ENCODE measurements around the gene PFKFB1. TPM values are rescaled to one million over a fixed set of nuclear protein-coding genes. Genes with fewer than 3 reads are reported as not detected.

The PFKFB1 gene
- total RNA-seq, 5 donors from 2014 or later (not counting 1 experiment from before 2014, with no cell fraction given): 0.18 to 1.4 (median 0.61) TPM

GRCh38 chrX:54950730-54951375, 43.1 kb downstream of the PFKFB1 start:
- DNase-seq: no peak
- Histone ChIP-seq H3K36me3 (ENCODE audit: control insufficient read depth in 2 of 2, extremely low read depth in 1 of 2, insufficient read depth in 1 of 2, low read length in 1 of 2) (no peaks in the 10 kb centered on the region), H3K4me3 (ENCODE audit: control insufficient read depth in 1 of 2, extremely low read depth in 1 of 2, low read length in 1 of 2) (no peak overlapping the region), H3K27ac (ENCODE audit: low read length) (no peak overlapping the region), H3K9me3 (no peaks in the 10 kb centered on the region), H3K27me3 (replicated peaks in 1 of 2; ENCODE audit: control insufficient read depth in 2 of 2, extremely low read depth in 1 of 2, insufficient read depth in 2 of 2, low read length in 1 of 2) (no peaks in the 10 kb centered on the region), H3K4me1 (ENCODE audit: control insufficient read depth in 1 of 2, extremely low read depth in 1 of 2, insufficient read depth in 2 of 2, low read length in 2 of 2) (no peaks in the 10 kb centered on the region)
- no peak for ATAC-seq (replicated peaks in 1 of 4)
- no peak overlapping the region for H3K4me3 Mint-ChIP-seq
- H3K36me3 Mint-ChIP-seq: no peaks in the 10 kb centered on the region
- H3K9me3 Mint-ChIP-seq: no peaks in the 10 kb centered on the region
- H3K4me1 Mint-ChIP-seq: no peaks in the 10 kb centered on the region
- CTCF ChIA-PET: no interaction called here
- WGBS (ENCODE audit: insufficient coverage): 93% methylated on average over 3 of the region's 8 CpGs
- peaks cover 0 to 9% of the 10 kb centered on the region in 2 donors for H3K27me3 Mint-ChIP-seq
- no peak overlapping the region for H3K27ac Mint-ChIP-seq
- POLR2A ChIA-PET: no interaction called here

DNA sequence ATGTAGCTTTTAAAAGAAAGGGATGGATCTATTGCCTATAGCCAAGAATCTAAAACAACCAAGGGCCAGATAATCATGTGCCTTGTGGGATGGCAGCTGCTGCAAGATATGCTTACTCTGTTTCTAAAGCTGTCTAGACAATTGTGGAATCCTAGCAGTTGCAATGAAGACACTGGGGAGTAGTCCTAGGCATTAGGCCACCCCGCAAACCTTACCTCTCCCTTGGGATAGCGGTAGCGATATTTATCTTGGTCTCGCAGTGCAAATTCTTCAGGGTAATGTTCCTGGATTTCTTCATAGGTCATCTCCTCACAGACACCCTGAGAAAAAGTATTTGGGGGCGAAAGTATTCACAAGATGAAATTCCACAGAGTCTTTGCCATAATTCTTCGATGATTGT, 48.8 kb downstream of the PFKFB1 start:
- no peaks in the 10 kb centered on the region for H3K4me1 ChIP-seq (ENCODE audit: control insufficient read depth in 1 of 2, extremely low read depth in 1 of 2, insufficient read depth in 2 of 2, low read length in 2 of 2)
- Mint-ChIP-seq H3K36me3 (no peaks in the 10 kb centered on the region), H3K27ac (no peak overlapping the region), H3K27me3 (peaks cover 0 to 10% of the 10 kb centered on the region in 2 donors), H3K4me1 (no peaks in the 10 kb centered on the region), H3K4me3 (no peak overlapping the region), H3K9me3 (no peaks in the 10 kb centered on the region)
- 94% methylated on average over 3 of the region's 6 CpGs for WGBS (ENCODE audit: insufficient coverage)
- no peaks in the 10 kb centered on the region for H3K36me3 ChIP-seq (ENCODE audit: control insufficient read depth in 2 of 2, extremely low read depth in 1 of 2, insufficient read depth in 1 of 2, low read length in 1 of 2)
- H3K27ac ChIP-seq (ENCODE audit: low read length): no peak overlapping the region
- H3K4me3 ChIP-seq (ENCODE audit: control insufficient read depth in 1 of 2, extremely low read depth in 1 of 2, low read length in 1 of 2): no peak overlapping the region
- DNase-seq: no peak
- no peak for ATAC-seq (replicated peaks in 1 of 4)
- H3K9me3 ChIP-seq: no peaks in the 10 kb centered on the region
- CTCF ChIA-PET: no interaction called here
- POLR2A ChIA-PET: no interaction called here
- no peaks in the 10 kb centered on the region for H3K27me3 ChIP-seq (replicated peaks in 1 of 2; ENCODE audit: control insufficient read depth in 2 of 2, extremely low read depth in 1 of 2, insufficient read depth in 2 of 2, low read length in 1 of 2)

DNA sequence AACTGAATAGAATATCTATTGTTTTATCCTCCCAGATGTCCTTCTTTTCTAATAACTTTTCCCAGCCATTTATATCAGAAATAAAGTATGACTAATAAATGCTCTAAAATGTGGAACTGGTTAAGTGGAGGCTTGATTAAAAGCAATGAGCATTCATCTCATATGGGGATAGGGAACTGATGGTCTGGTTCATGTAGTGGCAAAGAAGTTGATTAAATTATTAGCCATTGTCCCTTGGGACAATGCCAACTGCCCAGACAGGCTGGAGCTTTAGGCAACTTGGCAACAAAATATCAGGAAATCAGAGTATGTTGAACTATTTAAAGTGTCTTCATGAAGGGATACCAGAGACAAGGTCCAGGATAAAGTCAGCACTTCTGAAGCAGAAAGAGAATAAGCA, 49.2 kb downstream of the PFKFB1 start:
- no peaks in the 10 kb centered on the region for H3K36me3 ChIP-seq (ENCODE audit: control insufficient read depth in 2 of 2, extremely low read depth in 1 of 2, insufficient read depth in 1 of 2, low read length in 1 of 2)
- POLR2A ChIA-PET: no interaction called here
- H3K9me3 Mint-ChIP-seq: no peaks in the 10 kb centered on the region
- DNase-seq (no peak), ATAC-seq (replicated peaks in 1 of 4) (no peak)
- no peaks in the 10 kb centered on the region for H3K4me1 ChIP-seq (ENCODE audit: control insufficient read depth in 1 of 2, extremely low read depth in 1 of 2, insufficient read depth in 2 of 2, low read length in 2 of 2)
- no peaks in the 10 kb centered on the region for H3K4me1 Mint-ChIP-seq
- CTCF ChIA-PET: interaction anchor here in 1 of 2 donors (0.7 kb wide), 1 partner anchor 64 kb away, joined by 3 read pairs; no protein-coding TSS in a partner anchor
- H3K27me3 Mint-ChIP-seq: peaks cover 0 to 10% of the 10 kb centered on the region in 2 donors
- H3K9me3 ChIP-seq: no peaks in the 10 kb centered on the region
- H3K4me3 Mint-ChIP-seq: no peak overlapping the region
- no peak overlapping the region for H3K27ac ChIP-seq (ENCODE audit: low read length)
- no peaks in the 10 kb centered on the region for H3K36me3 Mint-ChIP-seq
- no peak overlapping the region for H3K4me3 ChIP-seq (ENCODE audit: control insufficient read depth in 1 of 2, extremely low read depth in 1 of 2, low read length in 1 of 2)
- no peak overlapping the region for H3K27ac Mint-ChIP-seq
- H3K27me3 ChIP-seq (replicated peaks in 1 of 2; ENCODE audit: control insufficient read depth in 2 of 2, extremely low read depth in 1 of 2, insufficient read depth in 2 of 2, low read length in 1 of 2): no peaks in the 10 kb centered on the region

GRCh38 chrX:54937416-54937815, 56.6 kb downstream of the PFKFB1 start:
- H3K36me3 ChIP-seq (ENCODE audit: control insufficient read depth in 2 of 2, extremely low read depth in 1 of 2, insufficient read depth in 1 of 2, low read length in 1 of 2): no peaks in the 10 kb centered on the region
- 87% methylated on average over 3 of the region's 4 CpGs for WGBS (ENCODE audit: insufficient coverage)
- Mint-ChIP-seq H3K4me3 (no peak overlapping the region), H3K27ac (no peak overlapping the region), H3K36me3 (no peaks in the 10 kb centered on the region), H3K9me3 (no peaks in the 10 kb centered on the region), H3K27me3 (peaks cover 0 to 3% of the 10 kb centered on the region in 2 donors), H3K4me1 (no peaks in the 10 kb centered on the region)
- ChIA-PET POLR2A (no interaction called here), CTCF (interaction anchor here in 1 of 2 donors (0.6 kb wide), 1 partner anchor 642 kb away, joined by 3 read pairs; no protein-coding TSS in a partner anchor)
- no peaks in the 10 kb centered on the region for H3K4me1 ChIP-seq (ENCODE audit: control insufficient read depth in 1 of 2, extremely low read depth in 1 of 2, insufficient read depth in 2 of 2, low read length in 2 of 2)
- no peak overlapping the region for H3K4me3 ChIP-seq (ENCODE audit: control insufficient read depth in 1 of 2, extremely low read depth in 1 of 2, low read length in 1 of 2)
- DNase-seq (no peak), ATAC-seq (replicated peaks in 1 of 4) (no peak)
- peaks cover 0 to 2% of the 10 kb centered on the region in 2 experiments for H3K27me3 ChIP-seq (replicated peaks in 1 of 2; ENCODE audit: control insufficient read depth in 2 of 2, extremely low read depth in 1 of 2, insufficient read depth in 2 of 2, low read length in 1 of 2)
- H3K27ac ChIP-seq (ENCODE audit: low read length): no peak overlapping the region
- no peaks in the 10 kb centered on the region for H3K9me3 ChIP-seq

DNA sequence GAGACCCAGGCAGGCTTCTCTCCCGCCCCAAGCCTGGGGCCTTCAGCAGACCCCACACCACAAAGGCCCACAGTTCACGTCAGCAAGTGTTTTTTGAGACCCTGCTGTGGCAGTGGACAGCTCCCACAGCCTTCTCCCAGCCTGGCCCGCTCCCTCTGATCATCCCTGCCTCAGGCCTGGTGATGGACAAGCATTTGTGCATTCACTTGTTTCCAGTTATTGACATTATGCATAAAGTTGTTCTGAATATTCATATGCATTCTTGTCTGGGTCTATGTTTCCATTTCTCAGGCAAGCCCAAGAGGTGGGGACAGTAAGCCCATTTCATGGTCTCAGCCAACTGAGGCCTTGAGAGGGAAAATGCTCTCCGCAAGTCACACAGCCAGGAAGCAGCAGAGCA, 58.7 kb downstream of the PFKFB1 start:
- Mint-ChIP-seq H3K4me3 (no peak overlapping the region), H3K9me3 (no peaks in the 10 kb centered on the region), H3K36me3 (no peaks in the 10 kb centered on the region), H3K27me3 (peaks cover 0 to 3% of the 10 kb centered on the region in 2 donors), H3K4me1 (no peaks in the 10 kb centered on the region), H3K27ac (no peak overlapping the region)
- DNase-seq (no peak), ATAC-seq (replicated peaks in 1 of 4) (no peak)
- no peak overlapping the region for H3K4me3 ChIP-seq (ENCODE audit: control insufficient read depth in 1 of 2, extremely low read depth in 1 of 2, low read length in 1 of 2)
- no peaks in the 10 kb centered on the region for H3K4me1 ChIP-seq (ENCODE audit: control insufficient read depth in 1 of 2, extremely low read depth in 1 of 2, insufficient read depth in 2 of 2, low read length in 2 of 2)
- POLR2A ChIA-PET: no interaction called here
- WGBS (ENCODE audit: insufficient coverage): no CpG with 5 or more reads among the region's 4 CpGs
- CTCF ChIA-PET: no interaction called here
- H3K36me3 ChIP-seq (ENCODE audit: control insufficient read depth in 2 of 2, extremely low read depth in 1 of 2, insufficient read depth in 1 of 2, low read length in 1 of 2): no peaks in the 10 kb centered on the region
- no peaks in the 10 kb centered on the region for H3K9me3 ChIP-seq
- no peak overlapping the region for H3K27ac ChIP-seq (ENCODE audit: low read length)
- H3K27me3 ChIP-seq (replicated peaks in 1 of 2; ENCODE audit: control insufficient read depth in 2 of 2, extremely low read depth in 1 of 2, insufficient read depth in 2 of 2, low read length in 1 of 2): peaks cover 0 to 2% of the 10 kb centered on the region in 2 experiments

DNA sequence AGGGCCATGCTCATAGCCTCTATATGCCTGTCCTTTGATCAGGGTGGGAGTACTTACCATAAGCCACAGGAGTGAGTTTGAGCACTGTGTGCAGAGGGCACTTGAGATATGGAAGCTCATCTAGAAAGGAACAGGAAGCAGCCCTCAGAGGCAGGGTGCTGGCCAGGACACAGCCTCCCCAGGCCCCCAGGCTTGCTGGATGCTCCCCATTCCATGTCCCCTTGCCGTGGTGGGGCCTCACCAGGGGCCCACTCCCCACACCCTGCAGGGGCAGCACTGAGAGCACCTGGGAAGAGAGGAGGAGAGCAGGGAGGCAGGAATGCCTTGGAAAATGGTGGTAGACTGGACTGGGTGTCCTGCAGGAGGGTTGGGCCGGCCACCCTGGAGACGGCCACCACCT, 59.1 kb downstream of the PFKFB1 start:
- peaks cover 0 to 2% of the 10 kb centered on the region in 2 experiments for H3K27me3 ChIP-seq (replicated peaks in 1 of 2; ENCODE audit: control insufficient read depth in 2 of 2, extremely low read depth in 1 of 2, insufficient read depth in 2 of 2, low read length in 1 of 2)
- POLR2A ChIA-PET: no interaction called here
- H3K4me1 ChIP-seq (ENCODE audit: control insufficient read depth in 1 of 2, extremely low read depth in 1 of 2, insufficient read depth in 2 of 2, low read length in 2 of 2): no peaks in the 10 kb centered on the region
- no peaks in the 10 kb centered on the region for H3K9me3 Mint-ChIP-seq
- H3K27me3 Mint-ChIP-seq: peaks cover 0 to 3% of the 10 kb centered on the region in 2 donors
- H3K4me3 ChIP-seq (ENCODE audit: control insufficient read depth in 1 of 2, extremely low read depth in 1 of 2, low read length in 1 of 2): no peak overlapping the region
- no peaks in the 10 kb centered on the region for H3K36me3 ChIP-seq (ENCODE audit: control insufficient read depth in 2 of 2, extremely low read depth in 1 of 2, insufficient read depth in 1 of 2, low read length in 1 of 2)
- H3K27ac ChIP-seq (ENCODE audit: low read length): no peak overlapping the region
- ATAC-seq (replicated peaks in 1 of 4) (no peak), DNase-seq (no peak)
- CTCF ChIA-PET: no interaction called here
- WGBS (ENCODE audit: insufficient coverage): no CpG with 5 or more reads among the region's 3 CpGs
- H3K27ac Mint-ChIP-seq: no peak overlapping the region
- H3K36me3 Mint-ChIP-seq: no peaks in the 10 kb centered on the region
- H3K4me1 Mint-ChIP-seq: no peaks in the 10 kb centered on the region
- no peak overlapping the region for H3K4me3 Mint-ChIP-seq
- H3K9me3 ChIP-seq: no peaks in the 10 kb centered on the region

DNA sequence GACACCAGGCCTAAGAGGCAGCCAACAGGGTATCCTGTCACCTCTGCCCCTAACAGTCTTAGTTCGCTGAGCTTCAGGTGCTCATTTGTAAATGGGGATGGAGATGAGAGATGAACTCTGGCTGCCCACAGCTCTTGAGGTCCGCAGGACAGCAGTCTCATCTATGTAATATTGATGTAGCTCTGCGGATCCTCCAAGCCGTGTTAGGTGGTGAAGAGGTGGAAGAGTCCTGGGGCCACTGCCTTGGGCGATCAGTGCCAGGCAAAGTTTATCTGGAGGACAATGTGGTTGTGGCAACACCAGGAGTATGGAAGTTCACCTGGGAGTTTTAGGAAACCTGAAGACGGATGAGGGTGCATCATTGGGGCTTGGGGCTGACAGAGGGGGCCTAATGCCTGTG, 59.9 kb downstream of the PFKFB1 start:
- no peaks in the 10 kb centered on the region for H3K36me3 ChIP-seq (ENCODE audit: control insufficient read depth in 2 of 2, extremely low read depth in 1 of 2, insufficient read depth in 1 of 2, low read length in 1 of 2)
- H3K4me1 ChIP-seq (ENCODE audit: control insufficient read depth in 1 of 2, extremely low read depth in 1 of 2, insufficient read depth in 2 of 2, low read length in 2 of 2): no peaks in the 10 kb centered on the region
- no peak overlapping the region for H3K27ac ChIP-seq (ENCODE audit: low read length)
- Mint-ChIP-seq H3K4me1 (no peaks in the 10 kb centered on the region), H3K27me3 (peaks cover 0 to 3% of the 10 kb centered on the region in 2 donors), H3K36me3 (no peaks in the 10 kb centered on the region), H3K27ac (no peak overlapping the region), H3K9me3 (no peaks in the 10 kb centered on the region), H3K4me3 (no peak overlapping the region)
- H3K4me3 ChIP-seq (ENCODE audit: control insufficient read depth in 1 of 2, extremely low read depth in 1 of 2, low read length in 1 of 2): no peak overlapping the region
- ATAC-seq (replicated peaks in 1 of 4) (no peak), DNase-seq (no peak)
- ChIA-PET POLR2A (no interaction called here), CTCF (no interaction called here)
- 93% methylated on average over 4 of the region's 6 CpGs for WGBS (ENCODE audit: insufficient coverage)
- H3K27me3 ChIP-seq (replicated peaks in 1 of 2; ENCODE audit: control insufficient read depth in 2 of 2, extremely low read depth in 1 of 2, insufficient read depth in 2 of 2, low read length in 1 of 2): peaks cover 0 to 2% of the 10 kb centered on the region in 2 experiments
- no peaks in the 10 kb centered on the region for H3K9me3 ChIP-seq

Measured in T-cell (primary cell).